T-helper 17 cell (primary cell): ENCODE data around the gene ARID1A. TPM values are rescaled to one million over a fixed set of nuclear protein-coding genes. Genes with fewer than 3 reads are reported as not detected.
A peak's percentile ranks its signal among the peaks of the same experiment; 100 is the strongest.
"Not testable (repeated sequence)": the region's sequence is repeated elsewhere in the genome, so short reads cannot be mapped to it uniquely, and the experiment has no call there.

ENCODE experiments used
- ATAC-seq: fragments of 150-1000 bp; cut with Tn5 transposase; 2 replicates; pipeline ENCODE4 v1.10.0; 2021; ENCODE audit warnings: mild to moderate bottlenecking, moderate library complexity
- DNase-seq, 3 donors: peaks; one replicate each; pipeline versions ENCODE4 v3.0.0 to v3.0.0-alpha.2; 2020 to 2021
- H3K9me3 ChIP-seq: one replicate; pipeline ENCODE4 v1.7.0; 2013; ENCODE audit warnings: low read length, mild to moderate bottlenecking; ENCODE audit not compliant: control insufficient read depth, poor library complexity, severe bottlenecking
- H3K27ac Mint-ChIP-seq: one replicate; pipeline ENCODE4 v1.8.0; 2022; ENCODE audit warnings: mild to moderate bottlenecking, moderate library complexity, mixed read lengths
- H3K27me3 Mint-ChIP-seq: one replicate; pipeline ENCODE4 v1.8.0; 2022; ENCODE audit warnings: mixed read lengths
- H3K36me3 Mint-ChIP-seq: one replicate; pipeline ENCODE4 v1.8.0; 2022; ENCODE audit warnings: low read depth, mixed read lengths
- H3K4me1 Mint-ChIP-seq: one replicate; pipeline ENCODE4 v1.8.0; 2022; ENCODE audit warnings: mild to moderate bottlenecking, mixed read lengths
- H3K4me3 Mint-ChIP-seq: one replicate; pipeline ENCODE4 v1.8.0; 2022; ENCODE audit warnings: mild to moderate bottlenecking, moderate library complexity, mixed read lengths
- total RNA-seq, 4 donors: library from RNA in 2 of 4; stranded (reverse) in 2 of 4; gene quantifications; one replicate each; pipeline ENCODE4 v1.2.3 and lab custom pipeline; 2022 to 2026

Gene ARID1A
- total RNA-seq, 2 donors from 2014 or later, result 134 to 136 TPM

DNA sequence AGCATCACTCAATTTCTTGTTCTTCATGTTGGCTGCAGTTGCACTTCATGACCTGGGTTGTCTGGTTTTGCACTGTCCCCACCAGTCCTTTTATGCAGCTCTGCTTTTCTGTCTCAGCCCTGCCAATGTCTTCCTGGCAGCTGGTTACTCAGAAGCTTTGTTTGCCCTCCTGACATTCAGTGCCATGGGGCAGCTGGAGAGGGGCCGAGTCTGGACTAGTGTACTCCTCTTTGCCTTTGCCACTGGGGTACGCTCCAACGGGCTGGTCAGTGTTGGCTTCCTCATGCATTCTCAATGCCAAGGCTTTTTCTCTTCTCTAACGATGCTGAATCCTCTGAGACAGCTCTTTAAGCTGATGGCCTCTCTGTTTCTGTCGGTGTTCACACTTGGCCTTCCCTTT, 98.6 kb downstream of the ARID1A start:
- H3K27me3 Mint-ChIP-seq, result no peaks in the 10 kb centered on the region
- H3K36me3 Mint-ChIP-seq, result peaks cover 6% of the 10 kb centered on the region
- no peaks in the 10 kb centered on the region for H3K9me3 ChIP-seq
- peak overlapping the region; percentile 69 for H3K27ac Mint-ChIP-seq
- ATAC-seq (no peak), DNase-seq (no peak)
- H3K4me1 Mint-ChIP-seq, result peaks cover 38% of the 10 kb centered on the region
- no peak overlapping the region for H3K4me3 Mint-ChIP-seq

DNA sequence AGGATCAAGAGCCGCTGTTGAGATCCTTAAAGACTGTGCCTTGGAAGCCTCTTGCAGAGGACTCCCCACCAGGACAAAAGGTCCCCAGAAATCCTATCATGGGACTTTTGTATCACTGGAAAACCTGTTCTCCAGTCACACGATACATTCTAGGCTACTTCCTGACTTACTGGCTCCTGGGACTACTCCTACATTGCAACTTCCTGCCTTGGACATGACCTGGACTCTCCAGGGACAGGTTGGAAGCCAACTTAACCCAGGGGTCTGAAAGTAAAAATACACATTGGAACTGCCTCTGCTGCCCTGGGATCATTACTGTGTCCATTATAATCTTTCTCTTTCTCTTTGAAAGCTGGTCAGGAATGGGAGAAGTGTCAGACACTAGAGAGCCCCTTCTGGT, 101.8 kb downstream of the ARID1A start:
- ATAC-seq (no peak), DNase-seq (no peak)
- Mint-ChIP-seq H3K4me1 (peaks cover 36% of the 10 kb centered on the region), H3K27ac (peak overlapping the region; percentile 56), H3K27me3 (no peaks in the 10 kb centered on the region), H3K4me3 (no peak overlapping the region), H3K36me3 (peaks cover 4% of the 10 kb centered on the region)
- H3K9me3 ChIP-seq, result no peaks in the 10 kb centered on the region

DNA sequence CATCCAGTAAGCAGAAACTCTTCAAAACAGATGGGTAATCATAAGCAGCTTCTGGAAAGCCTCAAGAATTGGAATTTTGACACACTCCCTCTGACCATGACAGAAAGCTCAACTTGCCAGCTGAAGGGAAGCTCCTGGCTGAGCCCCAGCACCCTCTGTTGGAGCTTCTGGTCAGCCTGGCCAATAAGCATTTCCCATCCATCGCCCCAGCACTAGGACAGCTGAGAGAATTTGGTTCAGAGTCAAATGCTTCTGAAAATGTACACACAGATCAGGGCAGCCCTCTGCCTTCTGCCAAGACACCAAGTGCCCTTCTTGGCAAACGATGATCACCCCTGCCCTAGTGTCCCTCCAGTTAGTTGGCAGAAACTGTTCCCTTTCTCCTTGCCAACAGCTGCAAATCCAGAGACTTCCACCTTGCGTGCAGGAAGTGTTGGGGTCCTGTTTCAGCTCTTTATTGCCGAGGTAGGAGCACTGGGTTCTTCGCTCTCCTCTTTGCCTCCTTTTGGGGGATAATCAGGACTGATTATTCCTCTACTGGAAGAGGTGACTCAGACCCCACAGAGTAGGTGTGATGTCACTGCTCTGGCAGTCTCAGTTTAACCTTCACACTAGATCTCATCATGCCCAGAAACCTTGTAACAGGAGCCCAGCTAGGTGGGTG, 103.8 kb downstream of the ARID1A start:
- Mint-ChIP-seq H3K4me3 (peak overlapping the region; percentile 62), H3K4me1 (peaks cover 26% of the 10 kb centered on the region), H3K36me3 (peaks cover 1% of the 10 kb centered on the region), H3K27ac (peak overlapping the region; percentile 92), H3K27me3 (no peaks in the 10 kb centered on the region)
- DNase-seq (no peak), ATAC-seq (peak; percentile 47)
- no peaks in the 10 kb centered on the region for H3K9me3 ChIP-seq

DNA sequence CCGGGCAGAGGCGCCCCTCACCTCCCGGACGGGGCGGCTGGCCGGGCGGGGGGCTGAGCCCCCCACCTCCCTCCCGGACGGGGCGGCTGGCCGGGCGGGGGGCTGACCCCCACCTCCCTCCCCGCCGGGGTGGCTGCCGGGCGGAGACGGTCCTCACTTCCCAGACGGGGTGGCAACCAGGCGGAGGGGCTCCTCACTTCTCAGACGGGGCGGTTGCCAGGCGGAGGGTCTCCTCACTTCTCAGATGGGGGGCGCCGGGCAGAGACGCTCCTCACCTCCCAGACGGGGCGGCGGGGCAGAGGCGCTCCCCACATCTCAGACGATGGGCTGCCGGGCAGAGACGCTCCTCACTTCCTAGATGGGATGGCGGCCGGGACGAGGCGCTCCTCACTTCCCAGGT, 108.1 kb downstream of the ARID1A start:
- peaks cover 26% of the 10 kb centered on the region for H3K4me1 Mint-ChIP-seq
- not testable (repeated sequence) for H3K27me3 Mint-ChIP-seq, DNase-seq, H3K27ac Mint-ChIP-seq, H3K9me3 ChIP-seq, ATAC-seq, H3K36me3 Mint-ChIP-seq, H3K4me3 Mint-ChIP-seq

DNA sequence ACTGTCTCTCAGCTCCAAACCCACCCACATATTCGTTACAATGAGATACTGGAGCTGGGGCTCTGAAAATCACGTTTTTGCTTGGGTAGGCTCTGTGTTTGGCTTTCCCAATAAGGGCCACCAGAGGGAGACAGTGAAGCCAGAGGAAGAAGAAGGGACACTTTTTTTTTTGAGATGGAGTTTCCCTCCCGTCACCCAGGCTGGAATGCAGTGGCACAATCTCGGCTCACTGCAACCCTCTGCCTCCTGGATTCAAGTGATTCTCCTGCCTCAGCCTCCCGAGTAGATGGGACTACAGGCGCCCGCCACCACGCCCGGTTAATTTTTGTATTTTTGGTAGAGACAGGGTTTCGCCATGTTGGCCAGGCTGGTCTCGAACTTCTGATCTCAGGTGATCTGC, 114.3 kb downstream of the ARID1A start:
- not testable (repeated sequence) for H3K36me3 Mint-ChIP-seq, H3K4me1 Mint-ChIP-seq, H3K27me3 Mint-ChIP-seq, H3K9me3 ChIP-seq
- Mint-ChIP-seq H3K4me3 (peak overlapping the region; percentile 31), H3K27ac (peak overlapping the region; percentile 90)
- peak; percentile 98 for ATAC-seq
- DNase-seq, result peak; percentile 42 to 75 (median 58)

DNA sequence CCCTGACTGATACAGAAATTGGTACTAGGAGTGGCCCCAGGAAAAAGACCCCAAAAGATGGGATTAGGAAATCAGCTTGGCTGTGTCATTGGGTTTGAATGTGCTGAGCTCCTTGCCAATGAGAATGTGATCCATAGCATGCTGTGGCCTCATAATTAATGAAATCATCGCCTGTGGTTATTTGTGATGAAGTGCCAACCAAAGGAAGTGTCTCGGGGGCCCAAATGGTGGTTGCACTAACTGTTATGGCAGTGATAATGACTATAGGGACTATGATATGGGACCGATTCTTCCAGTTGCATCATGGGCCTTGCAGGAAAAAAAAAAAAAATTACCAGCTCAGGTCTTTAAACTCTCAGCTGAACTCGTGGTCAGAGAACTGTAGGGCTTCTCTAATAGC, 115.2 kb downstream of the ARID1A start:
- peaks cover 5% of the 10 kb centered on the region for H3K4me1 Mint-ChIP-seq
- H3K36me3 Mint-ChIP-seq, result no peaks in the 10 kb centered on the region
- H3K9me3 ChIP-seq, result no peaks in the 10 kb centered on the region
- ATAC-seq (no peak), DNase-seq (no peak)
- H3K27me3 Mint-ChIP-seq, result no peaks in the 10 kb centered on the region
- H3K27ac Mint-ChIP-seq, result peak overlapping the region; percentile 90
- H3K4me3 Mint-ChIP-seq, result no peak overlapping the region

DNA sequence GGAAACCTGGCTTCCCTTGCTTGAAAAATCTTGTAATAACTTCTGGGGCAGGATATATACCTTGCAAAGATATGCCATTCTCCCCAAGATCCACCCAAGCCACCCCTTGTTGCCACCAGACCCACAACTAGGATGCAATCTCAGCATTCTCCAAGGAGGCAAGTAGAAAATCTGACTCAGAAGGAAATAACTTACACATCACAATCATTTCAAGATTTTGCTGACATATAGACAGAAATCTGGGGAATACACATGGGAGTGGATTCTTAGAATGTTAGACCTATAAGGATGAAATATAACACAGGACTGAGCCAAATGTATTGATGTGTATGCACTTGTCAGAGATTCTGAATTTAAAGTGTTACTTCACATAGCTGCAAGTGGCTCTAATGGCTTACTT, 115.9 kb downstream of the ARID1A start:
- Mint-ChIP-seq H3K36me3 (no peaks in the 10 kb centered on the region), H3K4me3 (no peak overlapping the region), H3K4me1 (peaks cover 5% of the 10 kb centered on the region), H3K27me3 (no peaks in the 10 kb centered on the region), H3K27ac (no peak overlapping the region)
- no peaks in the 10 kb centered on the region for H3K9me3 ChIP-seq
- ATAC-seq (no peak), DNase-seq (no peak)

DNA sequence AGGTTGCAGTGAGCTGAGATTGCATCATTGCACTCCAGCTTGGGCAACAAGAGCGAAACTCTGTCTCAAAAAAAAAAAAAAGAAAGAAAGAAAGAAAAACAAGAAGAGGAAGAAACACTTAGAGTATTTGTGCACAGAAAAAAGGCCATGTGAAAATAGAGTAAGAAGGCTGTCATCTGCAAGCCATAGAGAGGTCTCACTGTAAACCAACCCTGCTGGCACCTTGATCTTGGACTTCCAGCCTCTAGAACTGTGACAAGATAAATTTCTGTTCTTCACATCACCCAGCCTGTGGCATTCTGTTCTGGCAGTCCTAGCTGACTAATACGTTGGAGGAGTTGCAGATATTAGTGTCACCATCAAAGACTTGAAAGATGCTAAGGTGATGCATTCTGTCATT, 118.6 kb downstream of the ARID1A start:
- H3K36me3 Mint-ChIP-seq, result no peaks in the 10 kb centered on the region
- peaks cover 5% of the 10 kb centered on the region for H3K4me1 Mint-ChIP-seq
- DNase-seq, result no peak

DNA sequence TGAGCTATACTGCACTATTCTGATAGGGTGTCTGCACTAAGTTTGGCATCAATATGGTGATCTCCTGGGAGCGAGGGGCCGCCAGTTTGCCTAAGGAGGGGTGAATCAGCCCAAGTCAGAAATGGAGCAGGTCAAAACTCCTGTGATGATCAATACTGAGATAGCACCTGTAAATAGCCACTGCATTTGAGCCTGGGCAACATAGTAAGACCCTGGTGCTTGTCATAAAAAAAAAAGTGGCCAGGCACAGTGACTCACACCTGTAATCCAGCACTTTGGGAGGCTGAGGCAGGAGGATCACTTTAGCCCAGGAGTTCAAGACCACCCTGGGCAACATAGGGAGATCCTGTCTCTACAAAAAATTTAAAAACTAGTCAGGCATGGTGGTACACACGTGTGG, 119.1 kb downstream of the ARID1A start:
- Mint-ChIP-seq H3K27me3 (no peaks in the 10 kb centered on the region), H3K4me1 (peaks cover 5% of the 10 kb centered on the region), H3K27ac (no peak overlapping the region), H3K4me3 (no peak overlapping the region), H3K36me3 (no peaks in the 10 kb centered on the region)
- H3K9me3 ChIP-seq, result no peaks in the 10 kb centered on the region
- DNase-seq (no peak), ATAC-seq (no peak)

More for the DNA sequence above, 118.6 kb downstream of the ARID1A start:
- no peak for ATAC-seq
- no peaks in the 10 kb centered on the region for H3K9me3 ChIP-seq
- no peak overlapping the region for H3K4me3 Mint-ChIP-seq
- no peaks in the 10 kb centered on the region for H3K27me3 Mint-ChIP-seq
- H3K27ac Mint-ChIP-seq, result no peak overlapping the region

DNA sequence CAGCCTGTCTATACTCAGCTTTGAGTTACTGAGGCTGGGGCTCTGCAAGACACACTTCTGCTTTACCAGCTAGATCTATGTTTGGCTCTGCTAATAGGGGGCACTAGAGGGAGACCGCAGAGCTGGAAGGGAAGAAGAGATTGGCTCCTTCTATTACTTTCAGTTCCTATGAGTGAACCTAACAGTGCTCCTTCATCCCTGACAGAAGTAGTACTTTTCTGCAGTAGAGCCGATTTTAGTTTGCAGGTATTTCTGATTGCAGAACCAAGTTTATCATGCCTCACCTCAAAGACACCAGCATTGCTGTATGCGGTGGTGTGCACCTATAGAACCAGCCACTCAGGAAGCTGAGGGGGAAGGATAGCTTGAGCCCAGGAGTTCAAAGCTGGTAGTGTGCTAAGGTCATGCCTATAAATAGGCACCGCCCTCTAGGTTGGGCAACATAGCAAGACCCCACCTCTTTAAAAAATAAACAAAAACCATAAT, 125.0 kb downstream of the ARID1A start:
- Mint-ChIP-seq H3K4me3 (peak overlapping the region; percentile 50), H3K27ac (peak overlapping the region; percentile 88), H3K4me1 (peaks cover 15% of the 10 kb centered on the region), H3K27me3 (no peaks in the 10 kb centered on the region), H3K36me3 (no peaks in the 10 kb centered on the region)
- no peak for DNase-seq
- H3K9me3 ChIP-seq, result no peaks in the 10 kb centered on the region
- ATAC-seq, result peak; percentile 96

DNA sequence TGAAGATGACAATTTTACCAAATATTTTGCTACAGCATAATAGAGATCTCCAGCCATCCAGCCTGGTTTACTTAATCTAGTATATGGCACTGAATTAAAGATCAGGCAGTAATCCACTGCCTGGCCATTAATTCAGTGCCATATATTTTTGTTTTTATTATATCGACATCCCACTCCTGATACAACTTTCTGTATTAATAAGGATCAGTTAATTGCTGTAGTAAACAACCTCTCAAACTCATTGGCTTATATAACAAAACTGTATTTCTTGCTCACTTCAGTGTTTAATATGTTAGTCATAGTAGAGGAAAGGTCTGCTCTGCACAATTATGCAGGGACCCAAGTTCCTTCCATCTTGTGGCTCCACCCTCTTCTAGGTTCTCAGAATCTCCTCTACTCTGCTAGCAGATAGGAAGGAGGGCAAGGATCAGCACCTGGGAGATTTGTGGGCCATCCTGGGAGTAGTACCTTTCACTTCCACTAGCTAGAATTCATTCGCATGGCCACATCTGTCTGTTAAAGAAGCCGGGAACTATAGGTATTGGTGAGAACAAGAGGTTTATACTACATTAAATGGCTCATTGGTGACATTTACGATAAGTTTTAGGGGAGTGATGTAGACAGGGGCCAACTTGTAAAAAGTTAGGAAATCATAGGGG, 127.1 kb downstream of the ARID1A start:
- Mint-ChIP-seq H3K27me3 (no peaks in the 10 kb centered on the region), H3K27ac (no peak overlapping the region), H3K36me3 (peaks cover 3% of the 10 kb centered on the region), H3K4me1 (peaks cover 24% of the 10 kb centered on the region), H3K4me3 (no peak overlapping the region)
- DNase-seq (no peak), ATAC-seq (no peak)
- no peaks in the 10 kb centered on the region for H3K9me3 ChIP-seq

DNA sequence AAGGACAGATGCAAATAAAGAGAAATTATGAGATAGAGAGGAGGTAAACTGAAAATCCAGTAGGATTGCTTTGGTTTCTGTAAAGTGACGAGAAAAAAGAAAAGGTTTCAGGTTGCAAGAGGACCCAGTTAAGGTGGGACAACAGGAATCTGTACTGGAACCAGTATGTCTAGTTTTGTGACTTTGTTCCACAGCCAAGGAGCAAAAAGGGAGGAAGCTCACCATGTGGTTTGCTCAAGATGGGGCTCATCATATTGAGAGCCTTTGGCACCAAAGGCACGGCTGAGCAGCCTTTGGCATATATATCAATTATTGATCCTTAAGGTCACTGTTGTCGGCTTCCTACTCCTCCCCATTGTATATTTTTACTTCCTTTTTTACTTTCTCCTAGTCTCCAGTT, 128.9 kb downstream of the ARID1A start:
- H3K4me3 Mint-ChIP-seq, result no peak overlapping the region
- H3K4me1 Mint-ChIP-seq, result peaks cover 40% of the 10 kb centered on the region

DNA sequence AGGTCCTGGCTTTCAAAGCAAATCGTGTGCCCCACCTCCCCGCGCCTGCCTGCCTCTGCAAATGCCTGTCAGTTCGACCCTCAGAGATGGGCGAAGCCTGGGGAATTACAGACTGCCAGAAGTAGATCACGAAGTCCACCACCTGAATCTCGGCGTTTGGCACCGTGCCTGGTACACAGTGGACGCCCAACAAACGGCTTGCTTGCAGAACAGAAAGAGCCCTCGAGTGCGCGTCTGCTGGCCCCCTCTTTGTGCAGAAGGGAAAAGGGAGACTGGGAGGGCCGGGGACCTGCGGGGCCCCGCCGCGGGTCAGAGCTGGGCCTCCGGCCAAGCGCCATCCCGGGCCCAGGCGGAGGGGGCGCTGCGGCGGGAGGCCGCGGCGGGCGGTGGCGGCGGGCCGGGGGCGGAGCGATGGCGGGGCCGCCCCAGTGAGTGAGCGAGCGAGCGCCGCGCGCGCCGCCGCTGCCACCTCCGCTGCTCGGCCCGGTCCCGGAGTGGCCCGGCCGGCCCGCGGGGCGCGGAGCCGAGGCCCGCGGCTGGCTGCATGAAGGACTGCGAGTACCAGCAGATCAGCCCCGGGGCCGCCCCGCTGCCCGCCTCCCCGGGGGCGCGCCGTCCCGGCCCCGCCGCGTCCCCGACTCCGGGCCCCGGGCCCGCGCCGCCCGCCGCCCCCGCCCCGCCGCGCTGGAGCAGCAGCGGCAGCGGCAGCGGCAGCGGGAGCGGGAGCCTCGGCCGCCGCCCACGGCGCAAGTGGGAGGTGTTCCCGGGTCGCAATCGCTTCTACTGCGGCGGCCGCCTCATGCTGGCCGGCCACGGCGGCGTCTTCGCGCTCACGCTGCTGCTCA, 130.7 kb downstream of the ARID1A start, which contains the start of gene ZDHHC18:
ZDHHC18 (plus strand) TSS at position 428 of the 845 bp plus-strand sequence; CDS start at position 545, 117 bp downstream.
- Mint-ChIP-seq H3K4me1 (peaks cover 43% of the 10 kb centered on the region), H3K36me3 (peaks cover 9% of the 10 kb centered on the region), H3K27me3 (no peaks in the 10 kb centered on the region), H3K27ac (peak within 1 kb of the TSS; percentile 100), H3K4me3 (peak within 1 kb of the TSS; percentile 99)
- DNase-seq, result peak; percentile 70 to 76 (median 76)
- peak; percentile 88 for ATAC-seq
- no peaks in the 10 kb centered on the region for H3K9me3 ChIP-seq

More for the DNA sequence above, 128.9 kb downstream of the ARID1A start:
- Mint-ChIP-seq H3K27me3 (no peaks in the 10 kb centered on the region), H3K36me3 (peaks cover 6% of the 10 kb centered on the region), H3K27ac (peak overlapping the region; percentile 93)
- ATAC-seq (no peak), DNase-seq (no peak)
- no peaks in the 10 kb centered on the region for H3K9me3 ChIP-seq
